Measurements from ENCODE around the gene ZNF783.
"Not testable (repeated sequence)": the region's sequence is repeated elsewhere in the genome, so short reads cannot be mapped to it uniquely, and the experiment has no call there.

The ZNF783 gene

GRCh38 chr7:149241696-149242095 lies 20.3 kb upstream of the ZNF783 start:
- no peak for DNase-seq

GRCh38 chr7:149245244-149245643 lies 16.8 kb upstream of the ZNF783 start:
- no peak for DNase-seq

DNA sequence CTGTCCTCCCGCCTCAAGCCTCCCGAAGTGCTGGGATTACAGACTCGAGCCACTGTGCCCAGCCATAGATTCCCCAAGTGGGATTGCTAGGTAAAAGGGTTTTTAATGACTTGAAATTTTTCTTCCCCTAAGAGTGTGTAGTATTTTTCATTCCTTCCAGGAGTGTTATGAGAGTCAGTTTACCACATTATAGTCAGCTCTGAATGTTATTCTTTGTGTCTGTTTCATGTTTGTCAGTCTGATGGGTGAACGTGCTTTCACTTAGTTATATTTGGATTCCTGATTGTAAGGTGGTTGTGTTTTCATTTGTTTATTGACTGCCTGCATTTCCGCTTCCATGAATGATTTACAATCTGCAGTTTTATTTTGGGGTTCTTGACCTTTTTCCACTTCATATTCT lies 16.3 kb upstream of the ZNF783 start:
- DNase-seq = no peak

DNA sequence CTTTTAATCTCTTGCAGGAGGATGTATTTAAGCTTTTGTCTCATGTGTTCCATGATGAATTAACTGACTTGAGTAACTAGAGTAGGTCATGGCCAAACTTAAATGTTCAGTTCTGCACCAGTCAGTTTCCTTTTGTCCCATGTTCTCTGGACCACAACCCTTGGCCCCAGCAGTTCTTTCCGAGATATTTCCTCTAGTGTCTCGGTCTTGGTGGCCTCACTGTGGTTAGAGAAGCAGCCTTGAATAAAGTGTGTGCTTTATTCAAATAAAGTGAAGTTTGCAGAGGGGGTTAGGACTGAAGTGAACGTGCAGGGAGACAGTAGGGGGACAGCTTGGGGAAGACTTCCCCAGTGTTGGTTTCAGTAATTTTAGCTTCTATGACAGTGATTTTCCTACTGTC lies 13.2 kb upstream of the ZNF783 start:
- DNase-seq = no peak

- DNase-seq = not testable (repeated sequence)
Observed at GRCh38 chr7:149250151-149250550, 11.8 kb upstream of the ZNF783 start.

- DNase-seq = not testable (repeated sequence)
Observed at GRCh38 chr7:149251518-149251917, 10.5 kb upstream of the ZNF783 start.

GRCh38 chr7:149252378-149252777 lies 9.6 kb upstream of the ZNF783 start:
- no peak for DNase-seq

DNA sequence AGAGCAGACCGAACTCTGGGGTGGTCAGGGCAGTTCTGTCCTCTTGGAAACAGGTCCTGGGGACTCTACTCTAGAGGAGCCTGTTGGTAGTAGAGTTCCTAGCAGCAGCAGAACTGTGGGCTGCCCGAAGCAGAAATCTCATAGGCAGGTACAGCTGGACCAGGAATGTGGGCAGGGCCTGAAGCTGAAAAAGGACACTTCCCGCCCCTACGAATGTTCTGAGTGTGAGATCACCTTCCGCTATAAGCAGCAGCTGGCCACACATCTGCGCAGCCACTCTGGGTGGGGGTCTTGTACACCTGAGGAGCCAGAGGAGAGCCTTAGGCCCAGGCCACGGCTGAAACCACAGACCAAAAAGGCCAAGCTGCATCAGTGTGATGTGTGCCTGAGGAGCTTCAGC lies 8.3 kb upstream of the ZNF783 start:
- DNase-seq = no peak

DNA sequence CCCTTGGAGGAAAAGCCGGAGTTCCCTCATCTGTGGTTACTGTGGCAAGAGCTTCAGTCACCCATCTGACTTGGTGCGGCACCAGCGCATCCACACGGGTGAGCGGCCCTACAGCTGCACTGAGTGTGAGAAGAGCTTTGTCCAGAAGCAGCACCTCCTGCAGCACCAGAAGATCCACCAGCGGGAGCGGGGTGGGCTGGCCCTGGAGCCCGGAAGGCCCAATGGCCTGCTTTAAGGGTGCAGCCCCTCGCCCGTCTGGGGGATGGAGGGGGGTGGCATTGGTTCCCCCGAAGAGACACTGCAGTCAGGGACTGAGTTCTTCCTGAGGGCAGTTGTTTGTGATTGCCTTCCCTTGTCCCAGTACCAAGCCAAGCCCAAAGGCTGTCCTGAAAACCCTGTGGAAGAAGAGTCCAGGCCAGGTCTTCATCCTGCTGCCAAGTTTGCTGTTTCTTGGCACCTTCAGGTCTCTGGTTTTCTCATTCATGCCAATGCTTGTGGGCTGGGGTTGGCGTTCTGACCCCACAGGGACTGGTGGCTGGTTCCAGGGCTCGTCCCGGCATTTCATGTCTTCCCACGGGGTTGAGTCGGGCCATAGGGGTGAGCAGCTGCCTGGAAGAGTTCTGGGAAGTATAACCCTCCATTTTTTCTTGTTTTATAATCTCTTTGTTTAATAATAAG lies 7.7 kb upstream of the ZNF783 start:
- DNase-seq = no peak

DNA sequence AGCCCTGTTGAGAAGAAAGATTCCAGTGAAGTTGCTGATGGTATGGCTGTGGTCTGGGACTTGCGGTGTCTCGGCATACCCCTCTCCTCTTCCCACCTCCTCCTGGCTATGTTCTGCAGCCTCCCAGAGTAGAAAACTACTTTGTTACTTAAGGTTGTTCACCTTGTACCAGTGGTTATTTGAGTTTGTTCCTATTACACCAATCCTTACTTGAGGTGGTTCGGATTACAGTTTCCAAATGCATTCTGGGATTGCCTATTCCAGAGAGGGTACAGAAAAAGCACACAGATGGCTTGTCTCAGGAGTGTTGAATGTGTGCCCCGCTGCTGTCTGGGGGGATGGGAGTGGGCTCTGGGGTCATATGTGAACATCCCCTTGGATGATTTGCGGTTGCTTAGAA lies 6.8 kb upstream of the ZNF783 start:
- no peak for DNase-seq

- DNase-seq = no peak
Observed at GRCh38 chr7:149256568-149256967, 5.4 kb upstream of the ZNF783 start.

DNA sequence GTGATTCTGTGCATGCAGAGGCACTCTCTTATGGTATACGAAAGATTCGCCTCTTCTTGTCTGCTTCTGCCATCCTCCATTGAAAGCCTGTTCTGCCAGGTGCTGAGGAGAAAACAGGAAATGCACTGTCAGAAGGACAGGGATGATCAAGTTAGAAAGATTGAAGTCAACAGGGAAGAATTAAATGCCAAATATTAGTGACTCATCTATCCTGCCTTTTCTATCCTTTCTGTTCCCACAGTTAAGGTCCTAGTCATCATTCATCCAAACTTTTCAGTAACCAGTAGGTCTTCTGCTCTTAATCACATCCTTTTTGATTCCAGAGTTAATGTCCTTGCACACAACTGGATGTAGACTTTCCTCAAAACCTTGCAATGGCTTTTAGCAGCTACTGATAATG lies 4.8 kb upstream of the ZNF783 start:
- DNase-seq = no peak

DNA sequence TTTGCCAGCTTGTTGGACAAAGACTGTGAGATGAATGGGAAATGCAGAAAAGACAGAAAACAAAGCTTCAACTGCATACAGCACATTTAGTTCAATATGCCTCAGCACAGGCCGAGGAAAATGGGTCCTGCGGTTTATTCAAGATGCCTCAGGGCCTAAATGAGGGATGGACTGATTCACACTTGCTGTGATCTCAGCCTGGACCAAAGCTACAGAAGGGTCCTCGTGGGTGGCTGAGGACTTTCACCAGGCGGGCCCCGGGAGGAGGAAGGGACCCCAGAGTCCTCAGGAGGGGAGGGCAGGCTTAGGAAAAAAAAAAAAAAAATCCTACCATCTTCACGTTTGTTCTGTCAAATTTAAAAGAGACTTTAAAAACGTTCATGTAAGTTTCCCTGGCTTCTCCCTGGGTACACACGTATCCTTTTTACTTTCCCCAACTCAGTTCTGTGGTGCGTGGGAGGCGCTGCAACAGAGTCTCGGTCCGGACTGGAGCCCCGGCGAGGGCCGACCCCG lies 624 bp upstream of the ZNF783 start:
- no peak for DNase-seq

- no peak for DNase-seq
Observed at GRCh38 chr7:149266451-149266850, 4.5 kb downstream of the ZNF783 start.

- DNase-seq = no peak
Observed at GRCh38 chr7:149267733-149268132, 5.7 kb downstream of the ZNF783 start.

DNA sequence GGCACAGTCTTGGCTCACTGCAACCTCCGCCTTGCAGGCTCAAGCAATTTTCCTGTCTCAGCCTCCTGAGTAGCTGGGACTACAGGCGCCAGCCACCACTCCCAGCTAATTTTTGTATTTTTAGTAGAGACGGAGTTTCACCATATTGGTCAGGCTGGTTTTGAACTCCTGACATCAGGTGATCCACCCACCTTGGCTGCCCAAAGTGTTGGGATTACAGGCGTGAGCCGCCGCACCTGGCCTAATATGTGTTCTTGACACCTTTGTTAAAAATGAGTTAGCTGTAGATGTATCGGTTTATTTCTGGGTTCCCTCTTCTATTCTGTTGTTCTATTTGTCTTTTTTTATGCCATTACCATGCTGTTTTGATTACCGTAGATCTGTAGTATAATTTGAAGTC lies 12.4 kb downstream of the ZNF783 start:
- not testable (repeated sequence) for DNase-seq

DNA sequence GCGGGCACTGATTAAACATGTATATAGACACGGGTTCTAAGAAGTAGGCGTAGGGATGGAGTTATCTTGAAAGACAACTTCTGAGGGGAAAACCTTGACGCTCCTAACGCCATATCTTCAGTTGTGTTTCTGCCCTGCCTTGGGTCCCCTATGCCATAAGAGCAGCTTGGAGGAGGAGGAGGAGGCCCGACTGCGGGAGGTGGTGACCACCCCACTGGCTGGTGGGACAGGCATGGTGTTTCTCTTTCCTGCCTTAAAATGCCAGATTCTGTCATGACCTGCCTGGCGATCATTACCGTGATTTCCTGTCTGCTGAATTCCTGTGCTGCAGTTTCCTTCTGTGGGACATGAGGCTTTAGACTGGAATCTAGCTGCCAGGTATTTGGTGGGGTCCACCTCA lies 15.9 kb downstream of the ZNF783 start:
- no peak for DNase-seq

- DNase-seq = no peak
Observed at GRCh38 chr7:149278396-149278795, 16.4 kb downstream of the ZNF783 start.

DNA sequence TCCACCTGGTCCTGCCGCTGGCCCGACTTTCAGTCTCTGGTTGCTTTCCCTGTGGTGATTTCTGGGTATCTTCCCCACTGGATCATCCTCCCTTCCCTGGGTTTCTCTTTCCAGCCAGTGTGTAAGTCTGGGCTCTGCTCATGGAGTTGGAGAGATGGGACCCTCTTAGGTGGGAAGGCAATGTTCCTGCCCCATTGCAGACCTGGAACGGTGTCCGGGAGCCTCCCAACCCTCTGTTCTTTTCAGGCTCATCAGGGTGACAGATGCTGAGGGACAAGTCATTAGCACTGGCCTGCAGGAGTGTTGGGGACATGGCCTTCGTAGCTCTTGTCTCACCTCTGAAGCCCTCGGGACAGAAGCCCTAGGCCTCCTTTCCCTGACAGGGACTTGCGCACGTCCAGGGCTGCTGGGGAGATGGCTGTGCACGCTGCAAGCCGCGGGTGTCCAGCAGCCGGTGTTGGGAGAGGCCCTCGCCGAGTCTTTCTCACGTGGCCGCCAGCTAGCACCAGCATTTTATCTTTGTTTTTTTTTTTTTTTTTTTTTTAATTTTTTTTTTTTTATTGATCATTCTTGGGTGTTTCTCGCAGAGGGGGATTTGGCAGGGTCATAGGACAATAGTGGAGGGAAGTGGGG lies 17.2 kb downstream of the ZNF783 start:
- DNase-seq = no peak

GRCh38 chr7:149280151-149280550 lies 18.2 kb downstream of the ZNF783 start:
- no peak for DNase-seq

GRCh38 chr7:149280661-149281507 lies 18.9 kb downstream of the ZNF783 start:
- no peak for DNase-seq

GRCh38 chr7:149281508-149282330 lies 19.7 kb downstream of the ZNF783 start:
- DNase-seq = no peak

- no peak for DNase-seq
Observed at GRCh38 chr7:149282331-149282655, 20.3 kb downstream of the ZNF783 start.
